SK-N-DZ (cell line): ENCODE results near the gene SGPP1. TPM values are rescaled to one million over a fixed set of nuclear protein-coding genes. Genes with fewer than 3 reads are reported as not detected.
A peak's percentile ranks its signal among the peaks of the same experiment; 100 is the strongest.
"Not testable (repeated sequence)": the region's sequence is repeated elsewhere in the genome, so short reads cannot be mapped to it uniquely, and the experiment has no call there.

ENCODE experiments used
- DNase-seq: peaks from one replicate; pipeline ENCODE4 v3.0.0-alpha.2; 2015; ENCODE audit warnings: low spot score
- polyA plus RNA-seq, 2 experiments: library from polyadenylated mRNA; depleted of rRNA; stranded (reverse); fragments of >200 nt; gene quantifications; 2 replicates each; pipeline ENCODE4 v1.2.3, GENCODE V29; 2014

Gene SGPP1, protein sequence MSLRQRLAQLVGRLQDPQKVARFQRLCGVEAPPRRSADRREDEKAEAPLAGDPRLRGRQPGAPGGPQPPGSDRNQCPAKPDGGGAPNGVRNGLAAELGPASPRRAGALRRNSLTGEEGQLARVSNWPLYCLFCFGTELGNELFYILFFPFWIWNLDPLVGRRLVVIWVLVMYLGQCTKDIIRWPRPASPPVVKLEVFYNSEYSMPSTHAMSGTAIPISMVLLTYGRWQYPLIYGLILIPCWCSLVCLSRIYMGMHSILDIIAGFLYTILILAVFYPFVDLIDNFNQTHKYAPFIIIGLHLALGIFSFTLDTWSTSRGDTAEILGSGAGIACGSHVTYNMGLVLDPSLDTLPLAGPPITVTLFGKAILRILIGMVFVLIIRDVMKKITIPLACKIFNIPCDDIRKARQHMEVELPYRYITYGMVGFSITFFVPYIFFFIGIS
- polyA plus RNA-seq (2014; cell fraction: cytosol; rRNA removed) = 10.6 and 14.6 TPM in 2 replicates
- polyA plus RNA-seq (2014; cell fraction: nucleus; rRNA removed) = 5.5 and 6.5 TPM in 2 replicates

DNA sequence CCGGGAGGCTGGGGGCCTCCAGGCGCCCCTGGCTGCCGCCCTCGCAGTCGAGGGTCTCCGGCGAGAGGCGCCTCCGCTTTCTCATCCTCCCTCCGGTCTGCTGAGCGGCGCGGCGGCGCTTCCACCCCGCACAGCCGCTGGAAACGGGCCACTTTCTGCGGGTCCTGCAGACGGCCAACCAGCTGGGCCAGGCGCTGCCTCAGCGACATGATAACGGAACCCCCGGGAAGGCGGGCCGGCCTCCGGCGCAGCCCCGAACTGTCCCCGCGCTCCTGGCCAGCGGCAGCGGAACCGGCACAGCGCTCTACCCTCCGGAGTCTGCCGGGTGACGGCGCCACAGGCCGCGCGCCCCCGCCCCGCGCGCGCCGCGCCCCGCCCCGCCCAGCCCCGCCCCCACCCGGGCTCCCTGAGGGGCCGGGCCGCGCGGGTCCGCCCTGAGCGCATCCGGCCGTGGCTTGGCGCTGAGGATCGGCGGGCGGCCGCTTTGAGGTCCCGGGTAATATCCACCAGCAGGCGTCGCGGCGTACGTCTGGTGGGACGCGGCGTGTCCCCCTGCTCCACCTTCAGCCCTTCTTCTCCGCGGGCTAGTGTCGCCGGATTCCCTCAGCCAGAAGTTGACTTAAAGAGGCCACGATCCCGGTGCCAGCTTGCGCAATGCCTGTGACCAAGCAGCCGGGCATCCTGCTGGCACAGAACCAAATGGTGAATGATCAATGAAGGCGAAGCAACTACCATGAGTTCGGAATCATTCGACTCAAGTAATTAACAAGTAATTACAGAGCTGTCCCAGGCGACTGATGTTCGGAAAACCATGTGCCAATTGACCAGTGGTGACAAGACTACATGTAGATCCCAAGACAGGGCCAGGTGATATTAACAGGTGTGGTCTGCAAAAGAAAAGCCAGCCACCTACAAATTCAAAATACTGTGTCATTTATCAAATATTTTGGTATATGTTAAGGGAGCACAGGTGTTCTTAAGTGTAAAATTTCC, at the start of gene SGPP1:
Gene SGPP1 (minus strand): TSS at position 330 of the 993 bp plus-strand sequence. CDS start 121 bp downstream, at position 209.
- peak; percentile 78 for DNase-seq

DNA sequence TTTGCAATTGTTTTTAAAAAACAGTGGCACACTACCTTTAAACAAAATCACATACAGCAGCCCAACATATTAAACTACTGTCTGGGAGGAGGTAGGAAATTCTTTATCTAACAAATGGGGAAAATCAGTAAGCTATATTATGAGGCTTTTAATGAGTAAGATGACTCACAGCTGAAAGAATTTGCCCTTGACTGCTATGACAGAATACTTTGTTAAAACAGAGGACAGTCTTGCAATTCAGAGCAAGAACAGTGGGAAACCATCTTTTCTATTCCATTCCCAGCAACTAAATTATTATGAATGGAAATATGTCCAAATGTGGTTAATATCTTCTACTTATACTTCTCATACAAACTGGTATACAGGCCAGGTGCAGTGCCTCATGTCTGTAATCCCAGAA, 49.2 kb upstream of the SGPP1 start:
- DNase-seq = no peak

DNA sequence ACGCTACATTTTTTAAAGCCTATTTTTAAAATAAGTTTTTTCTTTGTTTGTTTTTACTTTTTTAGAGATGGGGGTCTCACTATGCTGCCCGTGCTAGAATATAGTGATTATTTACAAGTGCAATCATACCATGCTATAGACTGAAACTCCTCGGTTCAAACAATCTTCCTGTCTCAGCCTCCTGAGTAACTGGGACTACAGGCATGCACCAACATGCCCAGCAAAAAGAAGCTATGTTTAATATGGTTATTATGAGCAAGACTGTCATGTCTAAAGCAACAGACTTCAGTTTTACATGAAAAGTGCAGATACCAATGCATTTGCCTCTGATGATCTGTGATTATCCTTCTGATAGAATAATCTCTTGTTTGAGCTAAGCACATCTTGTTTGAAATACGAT, 45.6 kb upstream of the SGPP1 start:
- DNase-seq = no peak

DNA sequence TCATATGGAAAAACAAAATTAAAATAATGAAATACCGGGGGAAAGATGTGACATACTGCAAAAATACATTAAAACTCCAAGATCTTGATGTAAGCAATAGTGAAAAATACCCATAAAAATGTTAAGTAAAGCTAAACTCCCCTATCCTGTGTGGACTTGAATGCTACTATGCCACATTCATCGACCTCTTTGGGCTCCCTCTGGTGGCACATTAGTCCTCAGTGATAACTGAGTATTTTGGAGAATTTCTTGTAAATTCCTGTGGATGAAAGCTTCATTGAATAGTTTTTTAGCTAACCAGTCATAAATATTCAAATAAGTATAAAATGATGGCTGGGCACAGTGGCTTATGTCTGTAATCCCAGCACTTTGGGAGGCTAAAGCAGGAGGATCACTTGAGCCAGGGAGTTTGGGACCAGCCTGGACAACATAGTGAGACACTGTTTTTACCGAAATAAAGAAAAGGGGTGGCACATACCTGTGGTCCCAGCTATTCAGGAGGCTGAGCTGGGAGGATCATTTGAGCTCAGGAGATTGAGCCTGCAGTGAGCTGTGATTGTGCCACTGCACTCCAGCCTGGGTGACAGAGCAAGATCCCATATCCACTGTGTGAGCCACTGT, 42.4 kb upstream of the SGPP1 start:
- DNase-seq = peak; percentile 24

DNA sequence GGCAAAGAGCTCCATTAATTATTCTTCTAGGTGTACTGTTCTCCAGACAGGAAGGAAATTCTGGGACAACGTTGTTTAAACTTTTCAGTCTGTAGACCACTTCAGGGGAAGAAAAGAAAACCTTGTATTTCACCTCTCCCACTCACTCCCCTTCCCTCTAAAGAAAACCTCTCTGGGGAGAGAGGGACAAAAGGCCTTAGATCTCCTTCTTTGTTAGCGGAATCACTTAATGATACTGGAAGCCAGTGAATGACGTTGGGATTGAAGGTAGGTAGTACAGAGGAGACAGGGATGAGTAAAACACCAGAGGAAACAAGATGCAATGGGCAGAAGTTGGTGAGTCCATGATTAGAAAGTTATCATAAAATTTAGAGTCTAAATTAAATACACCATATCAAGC, 38.7 kb upstream of the SGPP1 start:
- no peak for DNase-seq

DNA sequence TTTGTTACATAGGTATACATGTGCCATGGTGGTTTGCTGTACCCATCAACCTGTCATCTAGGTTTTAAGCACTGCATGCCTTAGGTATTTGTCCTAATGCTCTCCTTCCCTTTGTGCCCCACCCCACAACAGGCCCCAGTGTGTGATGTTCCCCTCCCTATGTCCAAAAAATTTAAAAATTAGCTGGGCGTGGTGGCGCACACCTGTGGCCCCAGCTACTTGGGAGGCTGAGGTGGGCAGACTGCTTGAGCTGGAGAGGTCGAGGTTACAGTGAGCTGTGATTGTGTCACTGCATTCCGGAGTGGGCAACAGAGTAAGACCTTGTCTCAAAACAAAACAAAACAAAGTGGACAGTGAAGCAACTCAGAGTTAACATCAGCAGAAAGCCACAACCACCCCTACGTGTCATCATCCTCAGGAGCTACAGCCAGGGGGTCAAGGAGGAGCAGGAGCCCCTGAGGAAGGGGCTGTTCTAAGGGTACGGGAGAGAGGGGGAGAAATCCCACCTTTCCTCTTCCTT, 36.8 kb upstream of the SGPP1 start:
- no peak for DNase-seq

DNA sequence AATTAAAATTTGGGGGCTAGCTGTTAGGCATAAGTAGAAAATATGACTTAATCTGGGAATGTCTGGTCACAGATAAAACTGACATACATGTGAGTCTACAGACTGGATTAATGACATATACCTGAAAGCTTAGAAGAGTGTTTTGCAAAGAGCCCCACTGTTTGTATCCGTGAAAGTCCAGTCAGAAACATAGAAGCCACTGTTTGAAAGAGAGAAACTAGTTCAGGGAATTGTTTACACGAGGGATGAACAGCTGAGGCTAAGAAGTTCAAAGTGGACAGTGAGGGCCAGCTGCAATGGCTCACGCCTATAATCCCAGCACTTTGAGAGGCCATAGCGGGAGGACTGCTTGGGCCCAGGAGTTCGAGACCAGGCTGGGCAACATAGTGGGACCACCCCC, 36.2 kb upstream of the SGPP1 start:
- no peak for DNase-seq

DNA sequence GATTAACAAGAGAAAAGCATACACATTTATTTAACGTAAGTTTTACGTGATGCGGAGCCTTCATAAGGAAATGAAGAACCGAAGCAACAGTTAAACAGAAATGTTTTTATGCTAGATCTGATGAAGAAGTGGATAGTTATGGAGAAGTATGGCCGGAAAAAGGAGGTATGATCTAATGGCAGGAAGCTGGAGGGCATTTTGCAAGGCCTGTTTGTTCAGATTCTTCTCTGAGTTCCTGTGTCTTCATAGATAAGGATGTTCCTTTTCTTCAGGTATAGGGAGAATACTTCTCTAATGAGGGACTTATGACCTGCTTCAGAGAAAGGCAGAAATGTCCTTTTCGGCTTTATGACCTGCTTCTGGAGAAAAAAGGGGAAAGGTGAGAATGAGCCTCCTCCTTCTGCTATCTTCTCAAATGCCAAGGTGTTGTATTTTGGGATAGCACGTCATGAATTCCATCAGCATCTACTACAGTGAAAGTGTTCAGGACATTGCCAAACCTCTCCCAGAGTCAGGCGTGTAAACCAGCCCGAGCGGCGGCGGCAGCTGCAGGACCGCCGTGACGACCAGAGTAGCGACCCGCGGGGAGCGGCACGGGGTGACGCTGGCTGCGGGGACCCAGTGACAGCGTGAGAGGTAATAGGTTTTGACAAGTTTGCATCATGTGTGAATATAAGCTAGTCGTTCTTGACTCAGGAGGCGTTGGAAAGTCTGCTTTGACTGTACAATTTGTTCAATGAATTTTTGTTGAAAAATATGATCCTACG, 33.7 kb upstream of the SGPP1 start:
- no peak for DNase-seq

DNA sequence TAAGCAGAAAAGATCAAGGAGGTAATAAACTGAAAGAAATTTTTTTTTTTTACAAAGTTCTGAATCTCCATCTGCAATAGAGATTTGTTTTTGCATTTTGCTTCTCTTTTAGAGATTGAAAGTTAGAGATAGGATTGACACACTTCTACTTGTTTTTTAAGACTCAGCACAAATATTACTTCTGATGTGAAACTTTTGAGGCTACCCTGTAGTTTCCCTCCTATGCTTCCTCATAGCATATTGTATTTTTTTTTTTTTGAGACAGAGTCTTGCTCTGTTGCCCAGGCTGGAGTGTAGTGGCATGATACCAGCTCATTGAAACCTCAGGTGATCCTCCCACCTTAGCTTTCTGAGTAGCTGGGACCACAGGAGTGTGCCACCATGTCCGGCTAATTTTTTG, 32.1 kb upstream of the SGPP1 start:
- DNase-seq = no peak

DNA sequence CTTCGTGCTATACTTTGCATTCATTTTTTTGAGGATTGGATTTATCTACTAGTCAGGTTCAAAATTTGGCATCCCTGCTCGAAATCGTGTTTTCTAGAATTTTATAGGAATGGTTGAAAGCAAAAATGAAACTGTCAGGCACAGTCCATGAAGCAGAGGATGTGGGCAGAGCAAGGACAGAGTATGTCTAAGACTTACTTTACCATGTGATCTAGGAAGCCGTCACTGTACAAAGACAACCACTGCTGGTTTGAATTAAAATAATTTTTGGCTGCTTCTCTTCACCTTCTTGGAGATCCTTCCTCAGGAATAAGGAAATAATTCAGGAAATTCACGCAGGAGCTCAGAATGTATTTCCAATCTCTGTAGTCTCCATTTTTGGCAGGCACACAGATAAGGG, 31.6 kb upstream of the SGPP1 start:
- DNase-seq = no peak

DNA sequence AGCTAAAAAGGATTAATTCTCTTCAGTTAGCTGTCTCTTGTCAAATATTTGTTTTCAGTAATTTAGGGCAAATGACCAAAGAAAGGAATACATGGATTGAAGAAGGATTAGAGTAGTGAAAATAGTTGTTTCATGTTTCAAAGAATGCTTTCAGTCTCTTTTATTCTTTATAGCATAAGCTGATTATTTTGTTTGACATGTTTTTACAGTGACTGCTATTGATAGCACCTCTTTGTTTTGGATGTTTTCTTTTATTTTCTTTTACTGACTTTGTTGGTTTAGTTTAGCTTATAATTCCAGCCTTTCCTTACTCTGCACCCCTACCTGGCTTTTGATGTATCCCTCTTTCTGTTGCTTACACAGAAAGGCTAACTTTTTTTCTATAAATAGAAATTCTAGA, 29.3 kb upstream of the SGPP1 start:
- no peak for DNase-seq

DNA sequence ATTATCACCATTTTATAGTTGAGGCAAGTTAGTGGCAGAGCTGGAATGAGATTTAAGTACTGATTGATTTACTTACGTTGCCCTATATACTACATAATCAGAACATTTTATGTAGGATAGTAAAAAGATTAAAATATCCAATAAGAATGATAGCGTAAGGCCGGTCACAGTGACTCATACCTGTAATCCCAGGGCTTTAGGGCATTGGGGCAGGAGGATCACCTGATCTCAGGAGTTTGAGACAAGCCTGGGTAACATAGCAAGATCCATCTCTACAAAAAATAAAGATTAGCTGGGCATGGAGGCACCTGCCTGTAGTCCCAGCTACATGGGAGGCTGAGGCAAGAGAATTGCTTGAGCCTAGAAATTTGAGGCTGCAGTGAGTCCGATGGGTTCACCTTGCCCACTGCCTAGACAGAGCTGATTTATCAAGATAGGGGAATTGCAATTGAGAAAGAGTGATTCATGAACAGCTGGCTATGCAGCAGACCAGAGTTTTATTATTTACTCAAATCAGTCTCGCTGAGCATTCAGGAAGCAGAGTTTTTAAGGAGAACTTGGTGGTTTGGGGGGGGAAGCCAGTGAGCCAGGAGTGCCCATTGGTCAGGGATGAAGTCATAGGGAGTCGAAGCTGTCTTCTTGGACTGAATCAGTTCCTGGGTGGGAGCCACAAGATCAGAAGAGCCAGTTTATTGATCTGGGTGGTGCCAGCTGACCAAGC, 24.7 kb upstream of the SGPP1 start:
- no peak for DNase-seq

DNA sequence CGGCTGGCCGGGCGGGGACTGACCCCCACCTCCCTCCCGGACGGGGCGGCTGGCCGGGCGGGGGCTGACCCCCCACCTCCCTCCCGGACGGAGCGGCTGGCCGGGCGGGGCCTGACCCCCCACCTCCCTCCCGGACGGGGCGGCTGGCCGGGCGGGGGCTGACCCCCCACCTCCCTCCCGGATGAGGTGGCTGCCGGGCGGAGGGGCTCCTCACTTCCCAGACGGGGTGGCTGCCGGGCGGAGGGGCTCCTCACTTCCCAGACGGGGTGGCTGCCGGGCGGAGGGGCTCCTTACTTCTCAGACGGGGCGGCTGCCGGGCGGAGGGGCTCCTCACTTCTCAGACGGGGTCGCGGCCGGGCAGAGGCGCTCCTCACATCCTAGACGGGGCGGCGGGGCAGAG, 23.2 kb upstream of the SGPP1 start:
- not testable (repeated sequence) for DNase-seq

DNA sequence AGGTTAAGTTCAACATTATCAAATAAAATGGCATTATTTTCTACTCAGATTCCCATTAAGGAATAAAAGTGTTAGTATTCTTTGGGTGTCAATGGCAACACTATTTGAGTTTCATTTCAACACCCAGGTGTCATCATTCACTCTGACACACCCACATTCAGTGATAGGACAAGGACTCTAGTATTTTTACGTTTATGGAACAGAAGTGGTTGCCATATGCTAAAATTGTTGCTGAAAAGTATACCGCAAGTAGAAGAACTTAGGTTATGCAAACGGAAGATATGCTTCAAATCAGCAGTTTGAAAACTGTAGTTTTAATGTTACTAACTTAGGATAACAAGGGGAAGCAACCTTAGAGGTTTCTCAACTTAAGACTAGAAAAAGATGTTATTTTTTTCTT, 20.0 kb upstream of the SGPP1 start:
- no peak for DNase-seq

DNA sequence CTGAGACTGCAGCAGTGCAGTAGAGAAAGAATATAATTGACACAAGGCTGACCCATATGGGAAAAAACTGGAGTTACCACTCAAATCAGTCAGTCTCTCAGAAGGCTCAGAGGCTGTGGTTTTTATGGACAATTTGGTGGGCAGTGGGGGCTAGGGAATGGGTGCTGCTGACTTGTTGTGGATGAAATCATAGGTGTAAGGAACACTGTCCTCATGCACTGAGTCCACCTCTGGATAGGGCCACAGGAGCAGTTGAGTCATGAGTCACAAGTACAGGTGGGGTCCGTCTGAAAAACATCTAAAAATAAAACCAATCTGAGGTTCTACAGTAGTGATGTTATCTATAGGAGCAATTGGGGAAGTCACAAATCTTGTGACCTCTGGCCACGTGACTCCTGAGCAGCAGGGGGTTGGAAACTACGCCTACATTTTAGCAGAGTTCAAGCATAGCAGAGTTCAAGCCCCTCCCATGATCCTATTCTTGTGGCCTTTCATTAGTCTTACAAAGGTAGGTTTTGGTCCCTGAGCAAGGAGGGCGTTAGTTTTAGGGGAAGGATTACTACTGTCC, 18.1 kb upstream of the SGPP1 start:
- no peak for DNase-seq

DNA sequence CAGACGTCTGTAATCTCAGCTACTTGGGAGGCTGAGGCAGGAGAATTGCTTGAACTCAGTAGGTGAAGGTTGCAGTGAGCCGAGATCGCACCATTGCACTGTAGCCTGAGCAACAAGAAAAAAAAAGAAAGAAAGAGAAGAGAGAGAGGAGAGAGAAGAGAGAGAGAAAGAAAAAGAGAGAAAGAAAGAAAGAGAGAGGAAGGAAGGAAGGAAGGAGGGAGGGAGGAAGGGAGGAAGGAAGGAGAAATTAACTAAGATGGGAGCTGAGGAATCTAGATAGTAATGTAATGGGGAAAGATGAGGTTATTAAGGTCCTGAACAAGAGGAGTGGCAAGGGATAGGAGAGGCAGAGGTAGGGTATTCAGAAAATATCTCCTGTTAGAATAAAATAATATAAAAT, 17.4 kb upstream of the SGPP1 start:
- DNase-seq = no peak

DNA sequence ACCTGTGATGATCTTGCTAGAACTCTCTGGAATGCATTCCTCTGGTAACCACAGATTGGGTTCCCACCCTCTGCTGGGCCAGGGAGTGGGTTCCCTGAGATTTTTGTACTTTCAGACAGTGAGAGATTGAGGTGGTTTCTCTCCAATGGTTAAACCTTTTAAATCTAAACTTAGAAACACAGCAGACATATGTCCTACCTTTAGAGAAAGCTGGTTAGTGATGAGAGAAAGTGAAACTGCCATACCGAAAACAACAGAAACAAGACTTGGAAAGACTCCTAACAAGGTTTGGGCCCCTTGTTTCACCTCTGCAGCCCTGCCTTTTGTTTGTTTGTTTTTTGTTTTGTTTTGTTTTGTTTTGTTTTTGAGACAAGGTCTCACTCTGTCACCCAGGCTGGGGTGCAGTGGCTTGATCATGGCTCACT, 9.7 kb upstream of the SGPP1 start:
- DNase-seq = no peak

DNA sequence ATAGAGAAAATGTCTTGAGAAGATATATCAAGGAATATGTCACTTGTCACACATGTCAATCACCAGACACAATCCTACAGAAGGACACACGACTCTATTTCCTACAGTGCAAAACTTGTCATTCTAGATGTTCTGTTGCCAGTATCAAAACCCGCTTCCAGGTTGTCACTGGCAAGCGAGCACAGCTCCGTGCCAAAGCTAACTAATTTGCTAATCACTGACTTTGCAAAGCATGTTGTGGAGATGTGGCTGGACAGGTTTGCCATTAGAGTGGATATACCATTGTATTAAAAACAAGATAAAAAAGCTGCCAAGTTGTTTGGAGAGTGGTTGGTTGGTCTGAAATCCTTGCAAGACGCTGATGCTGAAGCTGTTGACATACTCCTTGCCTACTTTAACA, 7.9 kb upstream of the SGPP1 start:
- DNase-seq = no peak

DNA sequence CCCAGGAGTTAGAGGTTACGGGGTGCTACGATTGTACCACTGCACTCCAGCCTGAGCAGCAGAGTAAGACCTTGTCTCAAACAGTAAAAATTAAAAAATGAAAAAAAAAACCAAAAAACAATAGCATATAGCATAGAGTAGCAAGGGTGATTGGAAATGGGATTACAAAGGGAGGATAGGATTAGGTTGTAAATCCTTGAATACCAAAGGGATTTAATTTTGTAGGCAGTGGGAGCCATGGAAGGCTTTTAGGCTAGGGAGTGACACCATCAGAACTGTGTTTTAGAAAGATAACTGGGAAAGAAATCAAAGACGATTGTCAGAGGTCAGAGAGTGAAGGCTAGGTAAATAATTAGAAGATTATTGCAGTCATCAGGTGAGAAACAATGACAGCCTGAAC, 2.8 kb upstream of the SGPP1 start:
- DNase-seq = no peak

DNA sequence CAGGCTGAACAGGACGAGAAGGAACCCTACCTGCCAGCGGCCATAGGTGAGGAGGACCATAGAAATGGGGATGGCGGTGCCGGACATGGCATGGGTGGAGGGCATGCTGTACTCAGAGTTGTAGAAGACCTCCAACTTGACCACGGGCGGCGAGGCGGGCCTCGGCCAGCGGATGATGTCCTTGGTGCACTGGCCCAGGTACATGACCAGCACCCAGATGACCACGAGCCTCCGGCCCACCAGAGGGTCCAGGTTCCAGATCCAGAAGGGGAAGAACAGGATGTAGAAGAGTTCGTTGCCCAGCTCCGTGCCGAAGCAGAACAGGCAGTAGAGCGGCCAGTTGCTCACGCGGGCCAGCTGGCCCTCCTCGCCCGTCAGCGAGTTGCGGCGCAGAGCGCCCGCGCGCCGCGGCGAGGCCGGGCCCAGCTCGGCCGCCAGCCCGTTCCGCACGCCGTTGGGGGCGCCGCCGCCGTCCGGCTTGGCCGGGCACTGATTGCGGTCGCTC, 582 bp downstream of the SGPP1 start:
- DNase-seq = peak; percentile 10
